Neuronal stem cell (in vitro differentiated cells): ENCODE results near the gene RNU2-63P.
"Not testable (repeated sequence)": the region's sequence is repeated elsewhere in the genome, so short reads cannot be mapped to it uniquely, and the experiment has no call there.

Source experiments
- DNase-seq: peaks from one replicate; pipeline ENCODE4 v3.0.0-alpha.2; 2013; ENCODE audit warnings: low spot score
- H2AFZ ChIP-seq: one replicate; pipeline ENCODE4 v1.6.1; 2013; ENCODE audit warnings: mild to moderate bottlenecking, low read length, inconsistent platforms
- H2AK5ac ChIP-seq: 2 replicates; pipeline ENCODE4 v1.6.1; 2013; ENCODE audit warnings: low read depth, mild to moderate bottlenecking, inconsistent platforms, low read length, moderate library complexity, mixed read lengths
- H2BK120ac ChIP-seq: 2 replicates; pipeline ENCODE4 v1.6.1; 2013; ENCODE audit warnings: low read depth, mild to moderate bottlenecking, inconsistent platforms, low read length, moderate library complexity, mixed read lengths
- H2BK12ac ChIP-seq: one replicate; pipeline ENCODE4 v1.6.1; 2013; ENCODE audit warnings: low read length, inconsistent platforms
- H2BK15ac ChIP-seq: 2 replicates; pipeline ENCODE4 v1.6.1; 2013; ENCODE audit warnings: mild to moderate bottlenecking, low read length, inconsistent platforms, mixed read lengths
- H2BK5ac ChIP-seq: one replicate; pipeline ENCODE4 v1.6.1; 2013; ENCODE audit warnings: inconsistent platforms, mild to moderate bottlenecking, low read length, moderate library complexity
- H3K14ac ChIP-seq: one replicate; pipeline ENCODE4 v1.6.1; 2013; ENCODE audit warnings: low read length, inconsistent platforms
- H3K18ac ChIP-seq: 2 replicates; pipeline ENCODE4 v1.6.1; 2013; ENCODE audit warnings: low read length, inconsistent platforms
- H3K23ac ChIP-seq: 2 replicates; pipeline ENCODE4 v1.6.1; 2013; ENCODE audit warnings: low read depth, mild to moderate bottlenecking, mixed read lengths, low read length, inconsistent platforms; ENCODE audit not compliant: poor library complexity
- H3K27ac ChIP-seq: replicated peaks from 3 replicates; pipeline ENCODE4 v1.5.1; 2013; ENCODE audit warnings: low read length, inconsistent platforms
- H3K27me3 ChIP-seq, 3 experiments: 2 replicates each; pipeline ENCODE4 v1.6.1; 2013; ENCODE audit warnings: low read length in 3 of 3, mild to moderate bottlenecking in 2 of 3, inconsistent platforms in 1 of 3, low read depth in 1 of 3, mixed read lengths in 1 of 3, moderate library complexity in 1 of 3; ENCODE audit not compliant: control insufficient read depth in 3 of 3, insufficient read depth in 3 of 3
- H3K36me3 ChIP-seq, 2 donors: replicated peaks in 1 of 2; 2 replicates each; pipeline ENCODE4 v1.6.1; 2013; ENCODE audit warnings: low read length in 2 of 2; ENCODE audit not compliant: control insufficient read depth in 2 of 2, insufficient read depth in 2 of 2
- H3K4ac ChIP-seq: 2 replicates; pipeline ENCODE4 v1.6.1; 2013; ENCODE audit warnings: inconsistent platforms, mild to moderate bottlenecking, low read length, moderate library complexity
- H3K4me1 ChIP-seq, 2 donors: 1 replicate in 1 of 2; 2 replicates in 1 of 2; pipeline ENCODE4 v1.6.1; 2013; ENCODE audit warnings: low read length in 2 of 2, low read depth in 1 of 2; ENCODE audit not compliant: control insufficient read depth in 2 of 2, insufficient read depth in 1 of 2
- H3K4me2 ChIP-seq: one replicate; pipeline ENCODE4 v1.6.1; 2013; ENCODE audit warnings: mild to moderate bottlenecking, low read length, inconsistent platforms; ENCODE audit not compliant: insufficient read depth, poor library complexity, severe bottlenecking
- H3K4me3 ChIP-seq, 2 donors: 2 replicates each; pipeline ENCODE4 v1.5.1; 2013; ENCODE audit warnings: low read length in 2 of 2, mild to moderate bottlenecking in 2 of 2, inconsistent platforms in 1 of 2, moderate library complexity in 1 of 2
- H3K79me1 ChIP-seq: one replicate; pipeline ENCODE4 v1.6.1; 2013; ENCODE audit warnings: low read depth, mild to moderate bottlenecking, inconsistent platforms, low read length, moderate library complexity
- H3K9ac ChIP-seq: one replicate; pipeline ENCODE4 v1.6.1; 2013; ENCODE audit warnings: mild to moderate bottlenecking, low read depth, low read length, inconsistent platforms; ENCODE audit not compliant: poor library complexity
- H3K9me3 ChIP-seq, 2 donors: replicated peaks in 1 of 2; 2 replicates each; pipeline versions ENCODE3 to v1.6.1; 2013; ENCODE audit warnings: low read length in 2 of 2, mild to moderate bottlenecking in 2 of 2, inconsistent platforms in 1 of 2, low read depth in 1 of 2, mixed read lengths in 1 of 2, moderate library complexity in 1 of 2; ENCODE audit not compliant: control insufficient read depth in 2 of 2, insufficient read depth in 1 of 2
- H4K8ac ChIP-seq: one replicate; pipeline ENCODE4 v1.6.1; 2013; ENCODE audit warnings: low read depth, mild to moderate bottlenecking, inconsistent platforms, low read length, moderate library complexity
- H4K91ac ChIP-seq: one replicate; pipeline ENCODE4 v1.6.1; 2013; ENCODE audit warnings: low read length, low read depth, mild to moderate bottlenecking, inconsistent platforms; ENCODE audit not compliant: poor library complexity
- WGBS, 2 donors: extraction: QIAGEN DNeasy Blood & Tissue Kit; methylation state at CpG; one replicate each; pipeline ENCODE4 v1.1.7; 2013; ENCODE audit warnings: missing lambda C conversion rate in 2 of 2, mixed read lengths in 1 of 2; ENCODE audit not compliant: insufficient read length in 2 of 2, insufficient replicate concordance in 1 of 2; ENCODE audit errors: extremely low coverage in 2 of 2; 5-methylcytosine and 5-hydroxymethylcytosine counted together

The RNU2-63P gene

DNA sequence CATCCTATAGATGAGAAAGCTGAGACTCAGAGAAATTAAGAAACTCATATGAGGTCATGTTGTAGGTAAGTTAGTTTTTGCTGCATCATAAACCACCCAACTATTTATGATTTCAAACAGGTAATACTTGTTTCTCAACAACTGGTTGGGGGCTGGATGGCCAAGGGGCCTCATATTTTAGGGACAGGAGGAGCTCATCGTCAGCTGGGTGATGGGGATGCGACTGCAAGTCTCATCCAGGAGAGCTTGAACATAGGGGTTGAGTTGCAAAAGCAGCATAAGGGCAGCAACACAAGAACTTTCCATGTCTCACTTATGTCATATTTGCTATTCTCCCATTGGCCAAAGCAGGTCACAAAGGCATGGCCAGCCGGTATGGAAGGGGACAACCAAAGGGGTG lies 3.6 kb upstream of the RNU2-63P start:
- no peak overlapping the region for H2BK5ac ChIP-seq
- H3K9me3 ChIP-seq: no peaks in the 10 kb centered on the region
- H3K79me1 ChIP-seq: no peaks in the 10 kb centered on the region
- no peak overlapping the region for H3K14ac ChIP-seq
- H3K23ac ChIP-seq: no peak overlapping the region
- no CpG with 5 or more reads among the region's 3 CpGs for WGBS, 2 donors
- no peak overlapping the region for H4K91ac ChIP-seq
- no peak overlapping the region for H2AFZ ChIP-seq
- no peak overlapping the region for H3K4me2 ChIP-seq
- H2BK15ac ChIP-seq: no peak overlapping the region
- H2BK12ac ChIP-seq: no peak overlapping the region
- no peak overlapping the region for H3K27ac ChIP-seq
- H3K18ac ChIP-seq: no peak overlapping the region
- no peak for DNase-seq
- no peak overlapping the region for H2AK5ac ChIP-seq
- no peak overlapping the region for H3K4ac ChIP-seq
- H3K4me1 ChIP-seq: peaks cover 4 to 18% of the 10 kb centered on the region in 2 donors
- no peak overlapping the region for H2BK120ac ChIP-seq
- no peak overlapping the region for H3K4me3 ChIP-seq
- no peaks in the 10 kb centered on the region for H3K36me3 ChIP-seq
- H3K27me3 ChIP-seq: no peaks in the 10 kb centered on the region
- no peak overlapping the region for H3K9ac ChIP-seq
- H4K8ac ChIP-seq: no peak overlapping the region

DNA sequence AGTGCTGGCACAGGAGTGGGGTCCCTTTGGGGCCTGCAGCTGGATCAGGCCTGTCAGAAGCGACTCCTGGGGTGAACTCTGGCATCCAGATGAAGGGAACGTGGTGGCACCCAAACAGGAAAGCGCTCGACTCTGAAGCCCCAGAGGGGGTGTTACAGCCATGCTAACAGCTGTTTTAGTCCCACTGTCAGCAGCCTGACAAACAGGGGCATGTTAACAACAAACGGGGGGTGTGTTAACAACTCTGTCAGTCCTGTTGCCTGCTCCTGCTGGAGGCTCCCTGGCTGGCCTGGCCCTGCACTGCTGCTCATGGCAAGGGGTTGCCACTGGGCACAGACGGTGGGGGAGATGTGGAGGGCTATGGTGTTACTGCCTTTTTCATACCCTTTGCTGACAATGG lies 2.6 kb upstream of the RNU2-63P start:
- Histone ChIP-seq H3K9ac (no peak overlapping the region), H2BK12ac (no peak overlapping the region), H2AFZ (peak overlapping the region; percentile 86), H2BK120ac (no peak overlapping the region), H3K4ac (no peak overlapping the region), H3K18ac (no peak overlapping the region), H4K91ac (no peak overlapping the region), H3K36me3 (no peaks in the 10 kb centered on the region), H3K27me3 (no peaks in the 10 kb centered on the region), H3K23ac (no peak overlapping the region), H2BK15ac (no peak overlapping the region), H3K14ac (no peak overlapping the region), H3K4me3 (no peak overlapping the region), H3K79me1 (no peaks in the 10 kb centered on the region), H3K27ac (no peak overlapping the region), H3K4me1 (peaks cover 4 to 18% of the 10 kb centered on the region in 2 donors), H3K9me3 (no peaks in the 10 kb centered on the region), H2BK5ac (no peak overlapping the region), H3K4me2 (no peak overlapping the region), H2AK5ac (no peak overlapping the region), H4K8ac (no peak overlapping the region)
- no CpG with 5 or more reads among the region's 6 CpGs for WGBS, 2 donors
- no peak for DNase-seq

DNA sequence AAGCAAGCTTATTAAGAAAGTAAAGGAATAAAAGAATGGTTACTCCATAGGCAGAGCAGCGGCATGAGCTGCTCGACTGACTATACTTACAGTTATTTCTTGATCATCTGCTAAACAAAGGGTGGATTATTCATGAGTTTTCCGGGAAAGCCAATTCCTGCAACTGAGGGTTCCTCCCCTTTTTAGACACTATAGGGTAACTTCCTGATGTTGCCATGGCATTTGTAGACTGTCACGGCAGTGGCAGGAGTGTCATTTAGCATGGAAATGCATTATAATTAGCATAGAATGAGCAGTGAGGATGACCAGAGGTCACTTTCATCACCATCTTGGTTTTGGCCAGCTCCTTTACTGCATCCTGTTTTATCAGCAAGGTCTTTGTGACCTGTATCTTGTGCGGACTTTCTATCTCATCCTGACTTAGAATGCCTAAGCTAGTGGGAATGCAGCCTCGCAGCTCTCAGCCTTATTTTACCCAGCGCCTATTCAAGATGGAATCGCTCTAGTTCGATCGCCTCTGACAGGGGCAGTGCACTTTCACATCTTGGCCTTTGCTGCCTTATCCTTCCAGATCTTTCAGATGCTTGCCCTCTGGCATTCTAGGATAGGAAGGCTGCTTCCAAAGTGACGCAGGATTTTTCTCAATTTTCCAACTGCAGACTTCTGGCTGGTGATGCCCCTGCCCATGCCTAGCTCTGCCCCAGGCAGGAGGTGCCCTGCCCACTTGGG lies 1.9 kb upstream of the RNU2-63P start:
- not testable (repeated sequence) for H3K27ac ChIP-seq, H2BK15ac ChIP-seq, H3K18ac ChIP-seq, H3K4ac ChIP-seq, H2BK5ac ChIP-seq, H2BK120ac ChIP-seq, H4K91ac ChIP-seq, H4K8ac ChIP-seq, H3K9me3 ChIP-seq, H3K36me3 ChIP-seq, H3K14ac ChIP-seq, H3K79me1 ChIP-seq, H3K27me3 ChIP-seq, H3K4me2 ChIP-seq, H2BK12ac ChIP-seq, DNase-seq, H3K9ac ChIP-seq, H3K23ac ChIP-seq, H2AK5ac ChIP-seq
- Histone ChIP-seq H2AFZ (peak overlapping the region; percentile 86), H3K4me3 (peak overlapping the region in 1 of 2 donors; percentile 18), H3K4me1 (peaks cover 4 to 18% of the 10 kb centered on the region in 2 donors)
- no CpG with 5 or more reads among the region's 11 CpGs for WGBS, 2 donors

DNA sequence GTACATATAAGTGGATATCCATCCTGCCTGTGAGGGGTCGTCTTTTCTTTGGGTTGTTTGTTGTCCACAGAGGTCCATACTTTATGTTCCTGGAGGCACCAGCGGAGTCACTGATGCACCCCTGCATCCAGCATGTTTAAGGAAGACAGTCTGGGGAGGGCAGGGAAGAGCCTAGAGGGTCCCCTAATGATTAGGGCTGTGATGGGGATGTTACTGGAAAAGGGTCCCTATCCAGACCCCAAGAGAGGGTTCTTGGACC lies 1.4 kb upstream of the RNU2-63P start:
- H3K9ac ChIP-seq, H3K9me3 ChIP-seq, DNase-seq, H4K8ac ChIP-seq, H4K91ac ChIP-seq, H3K27me3 ChIP-seq, H2BK15ac ChIP-seq, H3K18ac ChIP-seq, H3K4me2 ChIP-seq, H3K27ac ChIP-seq, H3K36me3 ChIP-seq, H2BK5ac ChIP-seq, H3K14ac ChIP-seq, H2BK120ac ChIP-seq, H3K23ac ChIP-seq, H2AK5ac ChIP-seq, H3K79me1 ChIP-seq, H2BK12ac ChIP-seq, H3K4ac ChIP-seq: not testable (repeated sequence)
- peaks cover 4 to 18% of the 10 kb centered on the region in 2 donors for H3K4me1 ChIP-seq
- H3K4me3 ChIP-seq: peak overlapping the region in 1 of 2 donors; percentile 59
- H2AFZ ChIP-seq: peak overlapping the region; percentile 86
- no CpG with 5 or more reads among the region's 2 CpGs for WGBS, 2 donors
